Measurements from ENCODE around the gene CLSTN2.

GRCh38 chr3:139948898-139949297 is 13.9 kb downstream of the CLSTN2 start:
- TF ChIP-seq CTCF (conservative IDR thresholded peaks at IDR 0.05) (no peak), EZH2 (IDR thresholded peaks at IDR 0.05; ENCODE audit: low read depth) (no peak)

All from PC-9 (cell line).